ENCODE results near the gene FLNC.

DNA sequence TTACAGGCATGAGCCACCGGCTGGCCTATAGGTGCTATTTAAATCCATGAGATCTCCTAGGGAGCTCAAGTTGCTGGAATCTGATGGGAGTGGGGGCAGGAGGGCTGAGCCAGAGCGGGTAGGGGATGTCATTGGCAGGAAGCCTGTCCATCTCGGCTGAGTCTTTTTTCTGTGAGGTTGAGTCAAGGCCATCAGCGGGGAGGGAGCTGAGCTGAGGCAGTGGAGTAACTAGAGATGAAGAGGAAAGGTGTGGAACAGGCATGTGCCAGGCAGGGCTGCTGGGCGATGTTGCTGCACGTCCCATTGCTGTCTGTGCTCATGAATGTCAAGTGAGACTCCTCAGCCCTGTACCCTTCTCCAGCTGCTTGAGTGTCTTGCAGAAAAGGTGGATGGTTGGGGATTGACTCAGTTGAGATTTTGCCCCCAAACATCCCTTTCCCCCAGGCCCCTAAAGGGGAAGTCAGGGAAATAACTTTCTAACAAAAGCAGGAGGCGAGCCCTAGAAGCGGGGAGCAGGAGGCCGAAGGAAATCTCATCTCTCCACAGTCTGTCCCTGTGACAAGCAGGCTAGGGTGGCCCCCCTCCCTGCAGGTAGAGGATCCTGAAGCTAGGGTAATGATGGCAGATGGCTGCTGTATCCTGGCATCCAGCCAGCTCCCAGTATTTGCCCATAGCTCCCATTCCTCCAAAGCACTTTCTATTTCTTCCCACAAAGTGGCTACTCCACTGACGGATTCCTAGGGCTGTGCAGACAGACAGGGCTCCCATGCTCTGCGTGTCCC, 37.8 kb downstream of the FLNC start:
- TF ChIP-seq EZH2 (IDR thresholded peaks at IDR 0.05; ENCODE audit: insufficient read depth, poor library complexity, severe bottlenecking): no peak
- TF ChIP-seq EZH2phosphoT487 (IDR thresholded peaks at IDR 0.05; ENCODE audit: insufficient read depth, low read depth): no peak
